GM18502 (cell line): ENCODE data around the gene SERPINB10.
"Not testable (repeated sequence)": the region's sequence is repeated elsewhere in the genome, so short reads cannot be mapped to it uniquely, and the experiment has no call there.

ENCODE experiments used
- ATAC-seq: cut with Tn5 transposase; IDR thresholded peaks from one replicate; pipeline ENCODE4 v1.9.1; 2021; ENCODE audit warnings: mild to moderate bottlenecking; ENCODE audit not compliant: unreplicated experiment, poor library complexity

Gene SERPINB10

GRCh38 chr18:63890950-63891304 lies 16.8 kb upstream of the SERPINB10 start:
- ATAC-seq, result peak; percentile 80

- no peak for ATAC-seq
Measured at GRCh38 chr18:63892566-63892965, 15.2 kb upstream of the SERPINB10 start.

- no peak for ATAC-seq
Measured at GRCh38 chr18:63894106-63894772, 13.5 kb upstream of the SERPINB10 start.

GRCh38 chr18:63895190-63895589 lies 12.6 kb upstream of the SERPINB10 start:
- no peak for ATAC-seq

- no peak for ATAC-seq
Measured at GRCh38 chr18:63897072-63897471, 10.7 kb upstream of the SERPINB10 start.

- ATAC-seq, result no peak
Measured at GRCh38 chr18:63899206-63899605, 8.6 kb upstream of the SERPINB10 start.

- no peak for ATAC-seq
Measured at GRCh38 chr18:63903851-63904570, 3.7 kb upstream of the SERPINB10 start.

- ATAC-seq, result no peak
Measured at GRCh38 chr18:63904694-63905093, 3.1 kb upstream of the SERPINB10 start.

- peak; percentile 33 for ATAC-seq
Measured at GRCh38 chr18:63905361-63905760, 2.4 kb upstream of the SERPINB10 start.

GRCh38 chr18:63906056-63906455 lies 1.7 kb upstream of the SERPINB10 start:
- ATAC-seq, result no peak

- ATAC-seq, result peak; percentile 32
Measured at GRCh38 chr18:63908858-63909257, 1.1 kb downstream of the SERPINB10 start.

GRCh38 chr18:63909870-63910269 lies 2.1 kb downstream of the SERPINB10 start:
- ATAC-seq, result peak; percentile 73

- no peak for ATAC-seq
Measured at GRCh38 chr18:63917817-63918216, 10.1 kb downstream of the SERPINB10 start.

- no peak for ATAC-seq
Measured at GRCh38 chr18:63922049-63922448, 14.3 kb downstream of the SERPINB10 start.

- ATAC-seq, result no peak
Measured at GRCh38 chr18:63924551-63924950, 16.8 kb downstream of the SERPINB10 start.

GRCh38 chr18:63928331-63928730 lies 20.6 kb downstream of the SERPINB10 start:
- no peak for ATAC-seq

GRCh38 chr18:63929369-63929768 lies 21.6 kb downstream of the SERPINB10 start:
- not testable (repeated sequence) for ATAC-seq

- ATAC-seq, result no peak
Measured at GRCh38 chr18:63930773-63931354, 23.1 kb downstream of the SERPINB10 start.

GRCh38 chr18:63936156-63936931 lies 28.6 kb downstream of the SERPINB10 start:
- peak; percentile 97 for ATAC-seq

- peak; percentile 24 for ATAC-seq
Measured at GRCh38 chr18:63936932-63937393, 29.2 kb downstream of the SERPINB10 start.

GRCh38 chr18:63940008-63940407 lies 32.2 kb downstream of the SERPINB10 start:
- no peak for ATAC-seq
